ENCODE data around the gene WFDC10A. TPM values are rescaled to one million over a fixed set of nuclear protein-coding genes. Genes with fewer than 3 reads are reported as not detected.

The WFDC10A gene
- total RNA-seq, 3 donors from 2014 or later = not detected

GRCh38 chr20:45589725-45590124 lies 39.8 kb upstream of the WFDC10A start:
- no peaks in the 10 kb centered on the region for H3K27me3 ChIP-seq
- no peak for DNase-seq (ENCODE audit: low spot score in 2 of 2)
- no peaks in the 10 kb centered on the region for H3K36me3 ChIP-seq
- H3K4me1 ChIP-seq = no peaks in the 10 kb centered on the region
- H3K27ac ChIP-seq = no peak overlapping the region
- no peak overlapping the region for H3K4me3 ChIP-seq
- intact Hi-C loops (cut with DNase I; ENCODE audit: low total_unique reads) = no loop called here
- peaks cover 0 to 5% of the 10 kb centered on the region in 2 donors for H3K9me3 ChIP-seq
- TF ChIP-seq CTCF (IDR thresholded peaks at IDR 0.05) (no peak), POLR2AphosphoS5 (IDR thresholded peaks at IDR 0.05) (no peak), POLR2A (IDR thresholded peaks at IDR 0.05) (no peak)

GRCh38 chr20:45592574-45593189 lies 36.9 kb upstream of the WFDC10A start:
- TF ChIP-seq POLR2A (IDR thresholded peaks at IDR 0.05) (no peak), POLR2AphosphoS5 (IDR thresholded peaks at IDR 0.05) (no peak), CTCF (IDR thresholded peaks at IDR 0.05) (peak in 2 of 3 donors; percentile 29 to 38)
- Histone ChIP-seq H3K36me3 (no peaks in the 10 kb centered on the region), H3K9me3 (peaks cover 0 to 5% of the 10 kb centered on the region in 2 donors), H3K4me3 (no peak overlapping the region), H3K27me3 (no peaks in the 10 kb centered on the region), H3K27ac (no peak overlapping the region), H3K4me1 (no peaks in the 10 kb centered on the region)
- intact Hi-C loops (cut with DNase I; ENCODE audit: low total_unique reads) = no loop called here
- no peak for DNase-seq (ENCODE audit: low spot score in 2 of 2)

- H3K27me3 ChIP-seq = no peaks in the 10 kb centered on the region
- H3K4me1 ChIP-seq = no peaks in the 10 kb centered on the region
- no peak overlapping the region for H3K4me3 ChIP-seq
- no peak for DNase-seq (ENCODE audit: low spot score in 2 of 2)
- H3K27ac ChIP-seq = no peak overlapping the region
- intact Hi-C loops (cut with DNase I; ENCODE audit: low total_unique reads) = no loop called here
- H3K9me3 ChIP-seq = peaks cover 0 to 5% of the 10 kb centered on the region in 2 donors
- TF ChIP-seq CTCF (IDR thresholded peaks at IDR 0.05) (no peak), POLR2AphosphoS5 (IDR thresholded peaks at IDR 0.05) (no peak), POLR2A (IDR thresholded peaks at IDR 0.05) (no peak)
- H3K36me3 ChIP-seq = no peaks in the 10 kb centered on the region
Observed at GRCh38 chr20:45593498-45593897, 36.0 kb upstream of the WFDC10A start.

GRCh38 chr20:45595235-45595634 lies 34.3 kb upstream of the WFDC10A start:
- no peaks in the 10 kb centered on the region for H3K27me3 ChIP-seq
- no peaks in the 10 kb centered on the region for H3K36me3 ChIP-seq
- DNase-seq (ENCODE audit: low spot score in 2 of 2) = no peak
- H3K4me3 ChIP-seq = no peak overlapping the region
- no peaks in the 10 kb centered on the region for H3K4me1 ChIP-seq
- no peak overlapping the region for H3K27ac ChIP-seq
- H3K9me3 ChIP-seq = peaks cover 0 to 5% of the 10 kb centered on the region in 2 donors
- intact Hi-C loops (cut with DNase I; ENCODE audit: low total_unique reads) = no loop called here
- TF ChIP-seq POLR2A (IDR thresholded peaks at IDR 0.05) = no peak
- TF ChIP-seq POLR2AphosphoS5 (IDR thresholded peaks at IDR 0.05) = no peak
- no peak for TF ChIP-seq CTCF (IDR thresholded peaks at IDR 0.05)

GRCh38 chr20:45607810-45608209 lies 21.7 kb upstream of the WFDC10A start:
- Histone ChIP-seq H3K9me3 (no peaks in the 10 kb centered on the region), H3K36me3 (no peaks in the 10 kb centered on the region), H3K27me3 (no peaks in the 10 kb centered on the region), H3K27ac (no peak overlapping the region), H3K4me1 (no peaks in the 10 kb centered on the region), H3K4me3 (no peak overlapping the region)
- no peak for DNase-seq (ENCODE audit: low spot score in 2 of 2)
- intact Hi-C loops (cut with DNase I; ENCODE audit: low total_unique reads) = no loop called here
- TF ChIP-seq CTCF (IDR thresholded peaks at IDR 0.05) (no peak), POLR2AphosphoS5 (IDR thresholded peaks at IDR 0.05) (no peak)
